CD4-positive, alpha-beta T cell treated with Interleukin-4 for 1 hour (primary cell): Measurements from ENCODE around the gene TPPP2.
A peak's percentile ranks its signal among the peaks of the same experiment; 100 is the strongest.

Experiments used
- DNase-seq, 2 donors: peaks; one replicate each; pipeline ENCODE4 v3.0.0-alpha.2; 2020 to 2022

The TPPP2 gene

GRCh38 chr14:21059842-21060613 is 30.0 kb downstream of the TPPP2 start:
- no peak for DNase-seq

- no peak for DNase-seq
These were observed 30.8 kb downstream of the TPPP2 start for GRCh38 chr14:21060614-21061346.

GRCh38 chr14:21061347-21061668 is 31.3 kb downstream of the TPPP2 start:
- no peak for DNase-seq

- DNase-seq = no peak
These were observed 33.5 kb downstream of the TPPP2 start for GRCh38 chr14:21063479-21063878.

- DNase-seq = peak in 1 of 2 donors; percentile 42
These were observed 37.0 kb downstream of the TPPP2 start for GRCh38 chr14:21066882-21067502.

- peak; percentile 76 to 78 for DNase-seq
These were observed 38.7 kb downstream of the TPPP2 start for GRCh38 chr14:21068521-21069387.

- DNase-seq = peak in 1 of 2 donors; percentile 42
These were observed 39.5 kb downstream of the TPPP2 start for GRCh38 chr14:21069388-21070082.

GRCh38 chr14:21070083-21070609 is 40.1 kb downstream of the TPPP2 start, which contains the start of gene ARHGEF40:
Gene ARHGEF40, plus strand, starts transcription at chr14:21070304. Its CDS starts 93 bp downstream, at chr14:21070397.
- peak in 1 of 2 donors; percentile 47 for DNase-seq

GRCh38 chr14:21070610-21071224 is 40.7 kb downstream of the TPPP2 start:
- DNase-seq = peak; percentile 34 to 40

GRCh38 chr14:21071225-21072030 is 41.4 kb downstream of the TPPP2 start:
- peak; percentile 56 to 76 for DNase-seq

- DNase-seq = peak in 1 of 2 donors; percentile 32
These were observed 42.0 kb downstream of the TPPP2 start for GRCh38 chr14:21072031-21072473.

- DNase-seq = no peak
These were observed 42.8 kb downstream of the TPPP2 start for GRCh38 chr14:21072781-21073339.

- DNase-seq = no peak
These were observed 43.9 kb downstream of the TPPP2 start for GRCh38 chr14:21073921-21074320.

GRCh38 chr14:21074398-21075272 is 44.6 kb downstream of the TPPP2 start:
- no peak for DNase-seq

GRCh38 chr14:21075719-21076437 is 45.9 kb downstream of the TPPP2 start:
- no peak for DNase-seq

- DNase-seq = no peak
These were observed 47.7 kb downstream of the TPPP2 start for GRCh38 chr14:21077672-21078071.

GRCh38 chr14:21078287-21078686 is 48.3 kb downstream of the TPPP2 start:
- no peak for DNase-seq

GRCh38 chr14:21078726-21079125 is 48.7 kb downstream of the TPPP2 start:
- DNase-seq = no peak
